IMR-90 (cell line): ENCODE results near the gene S1PR5.

Experiments used
- CEBPB ChIP-seq: IDR thresholded peaks from 2 replicates; pipeline ENCODE4 v1.6.1; 2012; ENCODE audit warnings: low read depth, low read length, improper control_type of control experiment
- CTCF ChIP-seq: conservative IDR thresholded peaks from 2 replicates; pipeline ENCODE4 v1.5.1; 2012; ENCODE audit warnings: mild to moderate bottlenecking, low read depth, low read length, improper control_type of control experiment
- FOS ChIP-seq: fragments of 150-350 bp; IDR thresholded peaks from 2 replicates; pipeline ENCODE4 v1.6.1; 2016; ENCODE audit warnings: low read depth, low read length
- MAZ ChIP-seq: IDR thresholded peaks from 2 replicates; pipeline ENCODE4 v1.6.1; 2012; ENCODE audit warnings: low read depth, mild to moderate bottlenecking, low read length, improper control_type of control experiment, moderate library complexity, borderline replicate concordance
- MXI1 ChIP-seq: IDR thresholded peaks from 2 replicates; pipeline ENCODE4 v1.6.1; 2012; ENCODE audit warnings: low read depth, mild to moderate bottlenecking, low read length, moderate library complexity, borderline replicate concordance
- NFE2L2 ChIP-seq: fragments of 150-350 bp; IDR thresholded peaks from 2 replicates; pipeline ENCODE4 v1.6.1; 2016; ENCODE audit warnings: low read depth, mild to moderate bottlenecking, low read length
- POLR2A ChIP-seq: IDR thresholded peaks from 2 replicates; pipeline ENCODE4 v1.6.1; 2012; ENCODE audit warnings: mild to moderate bottlenecking, low read depth, low read length
- RAD21 ChIP-seq: IDR thresholded peaks from 2 replicates; pipeline ENCODE4 v1.6.1; 2012; ENCODE audit warnings: low read length, improper control_type of control experiment
- RCOR1 ChIP-seq: IDR thresholded peaks from 2 replicates; pipeline ENCODE4 v1.6.1; 2012; ENCODE audit warnings: mild to moderate bottlenecking, low read length, improper control_type of control experiment; ENCODE audit not compliant: insufficient replicate concordance
- SMC3 ChIP-seq: fragments of 150-350 bp; IDR thresholded peaks from 2 replicates; pipeline ENCODE4 v1.6.1; 2016; ENCODE audit warnings: low read depth, mild to moderate bottlenecking, antibody characterized with exemption, low read length, moderate library complexity
- TF ChIP-seq, protein P1 (sequence below): fragments of 150-350 bp; IDR thresholded peaks from 2 replicates; pipeline ENCODE4 v1.6.1; 2017; ENCODE audit warnings: mild to moderate bottlenecking, antibody characterized with exemption, low read length, low read depth

- TF ChIP-seq CTCF (no peak), POLR2A (no peak), MAZ (no peak), CEBPB (no peak), RCOR1 (no peak), NFE2L2 (no peak), FOS (no peak), RAD21 (no peak), MXI1 (no peak), SMC3 (no peak)
- TF ChIP-seq, protein P1, sequence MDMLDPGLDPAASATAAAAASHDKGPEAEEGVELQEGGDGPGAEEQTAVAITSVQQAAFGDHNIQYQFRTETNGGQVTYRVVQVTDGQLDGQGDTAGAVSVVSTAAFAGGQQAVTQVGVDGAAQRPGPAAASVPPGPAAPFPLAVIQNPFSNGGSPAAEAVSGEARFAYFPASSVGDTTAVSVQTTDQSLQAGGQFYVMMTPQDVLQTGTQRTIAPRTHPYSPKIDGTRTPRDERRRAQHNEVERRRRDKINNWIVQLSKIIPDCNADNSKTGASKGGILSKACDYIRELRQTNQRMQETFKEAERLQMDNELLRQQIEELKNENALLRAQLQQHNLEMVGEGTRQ = peak; percentile 88
Observed at GRCh38 chr19:10552510-10553053, 35.3 kb upstream of the S1PR5 start.
